Neural cell (in vitro differentiated cells): ENCODE data around the gene GAGE13. TPM values are rescaled to one million over a fixed set of nuclear protein-coding genes. Genes with fewer than 3 reads are reported as not detected.

Source experiments
- H2AFZ ChIP-seq: fragments of 200-600, 300-800 bp; sonication (generic), shearing (Covaris generic); 2 replicates; pipeline ENCODE4 v1.6.0; 2014; ENCODE audit warnings: low read depth, mild to moderate bottlenecking, antibody characterized with exemption, low read length, moderate library complexity
- H3F3A ChIP-seq: fragments of 200-600 bp; shearing (Covaris generic); 2 replicates; pipeline ENCODE4 v1.6.1; 2016; ENCODE audit warnings: mild to moderate bottlenecking, moderate library complexity, mixed read lengths, antibody characterized with exemption, low read length; ENCODE audit not compliant: insufficient read depth, poor library complexity, severe bottlenecking
- H3K27ac ChIP-seq: fragments of 200-600, 300-800 bp; sonication (generic), shearing (Covaris generic); 2 replicates; pipeline ENCODE4 v1.5.1; 2014; ENCODE audit warnings: mild to moderate bottlenecking, low read length, moderate library complexity
- H3K27me3 ChIP-seq: fragments of 300-800, 200-600 bp; sonication (generic), shearing (Covaris generic); 2 replicates; pipeline ENCODE4 v1.6.0; 2014; ENCODE audit warnings: mild to moderate bottlenecking, low read depth, low read length, moderate library complexity; ENCODE audit not compliant: insufficient read depth
- H3K36me3 ChIP-seq: fragments of 300-800, 200-600 bp; sonication (generic), shearing (Covaris generic); 2 replicates; pipeline ENCODE4 v1.5.1; 2014; ENCODE audit warnings: mild to moderate bottlenecking, antibody characterized with exemption, low read length, moderate library complexity; ENCODE audit not compliant: insufficient read depth
- H3K4me2 ChIP-seq: fragments of 300-800, 200-600 bp; sonication (generic), shearing (Covaris generic); 2 replicates; pipeline ENCODE4 v1.6.0; 2014; ENCODE audit warnings: mild to moderate bottlenecking, low read length
- H3K4me3 ChIP-seq: fragments of 300-800, 200-600 bp; sonication (generic), shearing (Covaris generic); 2 replicates; pipeline ENCODE4 v1.5.1; 2014; ENCODE audit warnings: mild to moderate bottlenecking, low read length, moderate library complexity
- H3K79me2 ChIP-seq: fragments of 200-600 bp; shearing (Covaris generic); replicated peaks from 2 replicates; pipeline ENCODE4 v1.6.0; 2014; ENCODE audit warnings: mild to moderate bottlenecking, low read length, moderate library complexity; ENCODE audit not compliant: insufficient read depth
- H3K9ac ChIP-seq: fragments of 300-800, 200-600 bp; sonication (generic), shearing (Covaris generic); 2 replicates; pipeline ENCODE4 v1.6.1; 2016; ENCODE audit warnings: mild to moderate bottlenecking, low read length, mixed read lengths
- H3K9me2 ChIP-seq: fragments of 200-600 bp; shearing (Covaris generic); 2 replicates; pipeline ENCODE4 v1.6.1; 2016; ENCODE audit warnings: mild to moderate bottlenecking, low read length, mixed read lengths; ENCODE audit not compliant: insufficient read depth
- H3K9me3 ChIP-seq: fragments of 200-600, 300-800 bp; sonication (generic), shearing (Covaris generic); 2 replicates; pipeline ENCODE4 v1.6.1; 2016; ENCODE audit warnings: mild to moderate bottlenecking, mixed run types, low read length, moderate library complexity, mixed read lengths
- H4K20me1 ChIP-seq: fragments of 200-600 bp; shearing (Covaris generic); 2 replicates; pipeline ENCODE4 v1.6.1; 2016; ENCODE audit warnings: mild to moderate bottlenecking, mixed run types; ENCODE audit not compliant: insufficient read depth
- CTCF ChIP-seq: fragments of 450-650 bp; IDR thresholded peaks from 2 replicates; pipeline ENCODE4 v1.5.1; 2014; ENCODE audit warnings: antibody characterized with exemption, mild to moderate bottlenecking, moderate library complexity; ENCODE audit not compliant: poor library complexity, severe bottlenecking
- EP300 ChIP-seq: fragments of 450-650 bp; conservative IDR thresholded peaks from 2 replicates; pipeline ENCODE4 v1.6.1; 2014; ENCODE audit warnings: antibody characterized with exemption, mild to moderate bottlenecking, moderate library complexity; ENCODE audit not compliant: poor library complexity, severe bottlenecking
- EZH2 ChIP-seq: fragments of 200-600, 300-800 bp; shearing (Covaris generic), sonication (generic); IDR thresholded peaks from 2 replicates; pipeline ENCODE4 v1.6.1; 2014; ENCODE audit warnings: antibody characterized with exemption, low read length, borderline replicate concordance, mild to moderate bottlenecking; ENCODE audit not compliant: insufficient read depth, poor library complexity, severe bottlenecking
- MXI1 ChIP-seq: fragments of 450-650 bp; conservative IDR thresholded peaks from 2 replicates; pipeline ENCODE4 v1.6.1; 2014; ENCODE audit warnings: antibody characterized with exemption, mild to moderate bottlenecking; ENCODE audit not compliant: poor library complexity, severe bottlenecking
- POLR2AphosphoS5 ChIP-seq: IDR thresholded peaks from 2 replicates; pipeline ENCODE4 v1.6.1; 2012
- RAD21 ChIP-seq: fragments of 450-650 bp; conservative IDR thresholded peaks from 2 replicates; pipeline ENCODE4 v1.6.1; 2014; ENCODE audit warnings: antibody characterized with exemption, mild to moderate bottlenecking, moderate library complexity
- REST ChIP-seq: IDR thresholded peaks from 2 replicates; pipeline ENCODE4 v1.6.1; 2012; ENCODE audit warnings: borderline replicate concordance
- SMC3 ChIP-seq: fragments of 450-650 bp; conservative IDR thresholded peaks from 2 replicates; pipeline ENCODE4 v1.6.1; 2014; ENCODE audit warnings: antibody characterized with exemption, mild to moderate bottlenecking, moderate library complexity; ENCODE audit not compliant: poor library complexity
- TAF1 ChIP-seq: IDR thresholded peaks from 2 replicates; pipeline ENCODE4 v1.6.1; 2012; ENCODE audit warnings: low read depth
- polyA plus RNA-seq: library from polyadenylated mRNA; depleted of rRNA; stranded (reverse); fragments of >200 nt; gene quantifications from 2 replicates; pipeline ENCODE4 v1.2.3, GENCODE V29; 2014

The GAGE13 gene
- polyA plus RNA-seq, 1 donor from 2014 or later = not detected

- Histone ChIP-seq H3K4me2 (no peak overlapping the region), H3K27ac (no peak overlapping the region), H3K79me2 (no peaks in the 10 kb centered on the region), H3K9me3 (no peaks in the 10 kb centered on the region), H3K4me3 (no peak overlapping the region), H3K27me3 (no peaks in the 10 kb centered on the region), H4K20me1 (no peaks in the 10 kb centered on the region), H3K9me2 (no peaks in the 10 kb centered on the region), H2AFZ (no peak overlapping the region), H3F3A (no peaks in the 10 kb centered on the region), H3K9ac (no peak overlapping the region), H3K36me3 (no peaks in the 10 kb centered on the region)
- TF ChIP-seq EP300 (no peak), POLR2AphosphoS5 (no peak), RAD21 (peak; percentile 48), SMC3 (peak; percentile 42), CTCF (peak; percentile 53), TAF1 (no peak), REST (no peak), EZH2 (no peak), MXI1 (no peak)
These were observed 39.6 kb upstream of the GAGE13 start for GRCh38 chrX:49291615-49292337.

GRCh38 chrX:49292400-49293362, 38.7 kb upstream of the GAGE13 start:
- no peaks in the 10 kb centered on the region for H3K9me3 ChIP-seq
- no peak for TF ChIP-seq REST
- no peak for TF ChIP-seq RAD21
- no peak for TF ChIP-seq SMC3
- TF ChIP-seq EZH2 = no peak
- no peak for TF ChIP-seq TAF1
- TF ChIP-seq POLR2AphosphoS5 = no peak
- no peak for TF ChIP-seq CTCF
- TF ChIP-seq EP300 = no peak
- TF ChIP-seq MXI1 = no peak
- H3F3A ChIP-seq = no peaks in the 10 kb centered on the region
- no peaks in the 10 kb centered on the region for H4K20me1 ChIP-seq
- H3K27ac ChIP-seq = no peak overlapping the region
- no peak overlapping the region for H3K9ac ChIP-seq
- no peaks in the 10 kb centered on the region for H3K9me2 ChIP-seq
- H3K36me3 ChIP-seq = no peaks in the 10 kb centered on the region
- no peak overlapping the region for H3K4me2 ChIP-seq
- H3K4me3 ChIP-seq = no peak overlapping the region
- H3K79me2 ChIP-seq = no peaks in the 10 kb centered on the region
- no peak overlapping the region for H2AFZ ChIP-seq
- H3K27me3 ChIP-seq = no peaks in the 10 kb centered on the region
